OCI-LY7 (cell line): ENCODE measurements around the gene CASZ1. TPM values are rescaled to one million over a fixed set of nuclear protein-coding genes. Genes with fewer than 3 reads are reported as not detected.

Experiments used
- BruUV-seq: library from RNA; stranded (reverse); fragments of 400-500 nt; replicated peaks from 2 replicates; lab custom pipeline; 2021; lab: Mats Ljungman, UMichigan
- CTCF ChIA-PET: fragments of 300-600 bp; sonication (Branson Sonifier 250); formaldehyde crosslinking; loops from one replicate; lab custom pipeline; 2022; ENCODE audit warnings: antibody characterized with exemption; ENCODE audit not compliant: unreplicated experiment; lab: Charles Lee
- POLR2A ChIA-PET: fragments of 300-600 bp; sonication (Branson Sonifier 250); formaldehyde crosslinking; loops from one replicate; lab custom pipeline; 2022; ENCODE audit warnings: antibody characterized with exemption; lab: Charles Lee
- DNase-seq: peaks from one replicate; pipeline ENCODE4 v3.0.0-alpha.2; 2015; ENCODE audit warnings: low spot score
- H2AFZ ChIP-seq: fragments of 200-600 bp; sonication (generic), shearing (Covaris generic); 2 replicates; pipeline ENCODE4 v1.6.1; 2014; ENCODE audit warnings: mild to moderate bottlenecking, antibody characterized with exemption, low read length, moderate library complexity
- H3K27ac ChIP-seq: fragments of 200-600 bp; sonication (generic); 2 replicates; pipeline ENCODE4 v1.5.1; 2014; ENCODE audit warnings: mixed run types, low read depth, mild to moderate bottlenecking, moderate library complexity, low read length, inconsistent platforms; ENCODE audit not compliant: poor library complexity, severe bottlenecking
- H3K36me3 ChIP-seq: fragments of 200-600 bp; sonication (generic); 2 replicates; pipeline ENCODE4 v1.6.1; 2014; ENCODE audit warnings: mild to moderate bottlenecking, antibody characterized with exemption, low read length, moderate library complexity, mixed read lengths; ENCODE audit not compliant: insufficient read depth
- H3K4me1 ChIP-seq: fragments of 200-600 bp; sonication (generic); 2 replicates; pipeline ENCODE4 v1.5.1; 2014; ENCODE audit warnings: mild to moderate bottlenecking, low read length; ENCODE audit not compliant: insufficient read depth, poor library complexity, severe bottlenecking
- H3K4me2 ChIP-seq: fragments of 200-600 bp; sonication (generic); 2 replicates; pipeline ENCODE4 v1.6.1; 2014; ENCODE audit warnings: mild to moderate bottlenecking, low read length
- H3K4me3 ChIP-seq: fragments of 200-600 bp; sonication (generic); 2 replicates; pipeline ENCODE4 v1.5.1; 2014; ENCODE audit warnings: mild to moderate bottlenecking, low read depth, low read length; ENCODE audit not compliant: poor library complexity, severe bottlenecking
- H3K79me2 ChIP-seq: fragments of 200-600 bp; sonication (generic); 2 replicates; pipeline ENCODE4 v1.6.1; 2016; ENCODE audit warnings: low read depth, mild to moderate bottlenecking, low read length, moderate library complexity, mixed read lengths; ENCODE audit not compliant: insufficient read depth
- H3K9me2 ChIP-seq: fragments of 200-600 bp; sonication (generic); 2 replicates; pipeline ENCODE4 v1.6.1; 2016; ENCODE audit warnings: mild to moderate bottlenecking, low read length, mixed read lengths; ENCODE audit not compliant: insufficient read depth
- H3K9me3 ChIP-seq: fragments of 200-600 bp; sonication (generic); 2 replicates; pipeline ENCODE4 v1.6.1; 2014; ENCODE audit warnings: mild to moderate bottlenecking, mixed run types, low read length, mixed read lengths
- H4K20me1 ChIP-seq: fragments of 200-600 bp; sonication (generic); 2 replicates; pipeline ENCODE4 v1.6.1; 2014; ENCODE audit warnings: mild to moderate bottlenecking, antibody characterized with exemption, low read length, moderate library complexity, mixed read lengths; ENCODE audit not compliant: insufficient read depth
- EZH2phosphoT487 ChIP-seq: fragments of 200-600 bp; sonication (generic); IDR thresholded peaks from 2 replicates; pipeline ENCODE4 v1.6.1; 2018; ENCODE audit warnings: low read depth, borderline replicate concordance, mild to moderate bottlenecking, mixed run types, antibody characterized with exemption, low read length, moderate library complexity, mixed read lengths
- intact Hi-C: fragments of 100-400 bp; cut with micrococcal nuclease; formaldehyde crosslinking; loops from one replicate; pipeline ENCODE4 v1.10.0; 2022; ENCODE audit not compliant: unreplicated experiment
- total RNA-seq, 2 experiments: library from RNA; depleted of rRNA in 1 of 2; stranded (reverse); fragments of >200 nt in 1 of 2; shearing (Covaris generic) in 1 of 2; gene quantifications; 2 replicates each; pipeline ENCODE4 v1.2.3, GENCODE V29; 2014 to 2022
- TF ChIP-seq, protein P1 (sequence below): fragments of 200-600 bp; sonication (generic); conservative IDR thresholded peaks from 2 replicates; pipeline ENCODE4 v1.5.1; 2014; ENCODE audit warnings: mild to moderate bottlenecking, antibody characterized with exemption, low read length, moderate library complexity, mixed read lengths

CASZ1 gene
- total RNA-seq, 2 experiments from 2014 or later, result 3.3 to 3.9 TPM

DNA sequence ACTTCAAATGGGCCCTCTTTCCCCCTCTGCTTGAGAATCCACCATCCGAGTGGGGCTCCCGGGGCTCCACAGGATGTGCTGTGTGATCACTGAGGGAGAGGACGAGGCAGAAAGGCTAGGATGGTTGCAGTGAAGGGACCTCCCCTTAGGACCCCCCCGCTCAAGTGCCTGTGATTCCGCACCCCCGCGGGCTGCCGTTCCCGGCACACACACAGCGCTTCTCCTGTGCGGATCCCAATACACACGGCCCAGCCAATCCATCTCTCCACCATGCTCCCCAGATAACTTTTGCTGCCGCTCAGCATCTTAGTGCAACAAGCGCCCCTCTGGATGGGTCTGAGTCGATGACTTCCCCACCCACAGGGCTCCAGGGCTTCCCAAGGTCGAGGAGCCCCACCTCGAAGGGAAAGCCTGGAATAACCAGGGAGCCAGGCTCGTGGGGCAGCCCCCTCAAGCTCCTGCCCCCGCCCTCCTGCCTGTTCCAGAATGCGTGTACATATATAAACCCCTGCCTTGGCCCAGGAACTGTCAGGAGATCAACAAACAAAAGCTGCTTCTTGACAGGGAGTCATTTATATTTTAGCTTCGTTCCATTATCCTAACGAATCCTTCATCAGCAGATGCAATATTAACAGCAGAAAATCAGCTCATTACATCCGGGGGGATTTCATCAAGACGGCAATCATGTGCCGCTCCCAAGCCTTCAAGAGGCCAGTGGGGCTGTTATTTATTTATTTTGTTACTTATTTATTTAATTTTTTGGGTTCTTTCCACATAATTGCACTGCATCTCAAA is 83.7 kb downstream of the CASZ1 start:
- Histone ChIP-seq H3K9me2 (no peaks in the 10 kb centered on the region), H4K20me1 (no peaks in the 10 kb centered on the region), H3K9me3 (no peaks in the 10 kb centered on the region), H3K79me2 (no peaks in the 10 kb centered on the region), H2AFZ (no peak overlapping the region), H3K4me1 (no peaks in the 10 kb centered on the region), H3K27ac (no peak overlapping the region), H3K4me3 (no peak overlapping the region), H3K36me3 (no peaks in the 10 kb centered on the region), H3K4me2 (no peak overlapping the region)
- TF ChIP-seq, protein P1, sequence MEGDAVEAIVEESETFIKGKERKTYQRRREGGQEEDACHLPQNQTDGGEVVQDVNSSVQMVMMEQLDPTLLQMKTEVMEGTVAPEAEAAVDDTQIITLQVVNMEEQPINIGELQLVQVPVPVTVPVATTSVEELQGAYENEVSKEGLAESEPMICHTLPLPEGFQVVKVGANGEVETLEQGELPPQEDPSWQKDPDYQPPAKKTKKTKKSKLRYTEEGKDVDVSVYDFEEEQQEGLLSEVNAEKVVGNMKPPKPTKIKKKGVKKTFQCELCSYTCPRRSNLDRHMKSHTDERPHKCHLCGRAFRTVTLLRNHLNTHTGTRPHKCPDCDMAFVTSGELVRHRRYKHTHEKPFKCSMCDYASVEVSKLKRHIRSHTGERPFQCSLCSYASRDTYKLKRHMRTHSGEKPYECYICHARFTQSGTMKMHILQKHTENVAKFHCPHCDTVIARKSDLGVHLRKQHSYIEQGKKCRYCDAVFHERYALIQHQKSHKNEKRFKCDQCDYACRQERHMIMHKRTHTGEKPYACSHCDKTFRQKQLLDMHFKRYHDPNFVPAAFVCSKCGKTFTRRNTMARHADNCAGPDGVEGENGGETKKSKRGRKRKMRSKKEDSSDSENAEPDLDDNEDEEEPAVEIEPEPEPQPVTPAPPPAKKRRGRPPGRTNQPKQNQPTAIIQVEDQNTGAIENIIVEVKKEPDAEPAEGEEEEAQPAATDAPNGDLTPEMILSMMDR, result no peak
- DNase-seq, result no peak
- intact Hi-C loops, result no loop called here
- POLR2A ChIA-PET, result no interaction called here
- BruUV-seq, result no TSS peak
- CTCF ChIA-PET, result no interaction called here

DNA sequence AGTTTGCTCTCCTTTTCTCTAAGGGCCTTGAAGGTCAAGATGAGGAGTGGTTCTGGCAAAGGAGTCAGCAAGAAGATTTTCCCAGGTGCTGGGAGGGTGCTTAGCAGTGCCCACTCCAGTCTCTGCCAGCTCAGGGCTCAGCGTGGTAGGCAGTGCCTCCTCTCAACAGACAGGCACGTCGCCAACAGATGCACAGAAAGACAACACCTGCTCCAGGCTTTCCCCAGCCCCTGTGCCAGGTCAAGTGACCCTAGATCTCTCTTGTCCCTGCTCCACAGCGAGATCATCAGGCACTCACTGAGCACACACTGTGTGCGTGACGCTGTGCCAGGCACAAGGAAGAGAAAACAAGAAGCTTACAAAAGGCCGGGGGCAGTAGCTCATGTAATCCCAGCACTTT is 86.0 kb downstream of the CASZ1 start:
- Histone ChIP-seq H3K79me2 (no peaks in the 10 kb centered on the region), H3K4me2 (no peak overlapping the region), H3K36me3 (no peaks in the 10 kb centered on the region), H4K20me1 (no peaks in the 10 kb centered on the region), H3K9me2 (no peaks in the 10 kb centered on the region), H3K4me1 (no peaks in the 10 kb centered on the region), H3K9me3 (no peaks in the 10 kb centered on the region), H3K4me3 (no peak overlapping the region), H3K27ac (no peak overlapping the region), H2AFZ (no peak overlapping the region)
- CTCF ChIA-PET, result no interaction called here
- no peak for TF ChIP-seq EZH2phosphoT487
- TF ChIP-seq, protein P1, result no peak
- POLR2A ChIA-PET, result no interaction called here
- BruUV-seq, result no TSS peak
- intact Hi-C loops, result no loop called here
- no peak for DNase-seq

DNA sequence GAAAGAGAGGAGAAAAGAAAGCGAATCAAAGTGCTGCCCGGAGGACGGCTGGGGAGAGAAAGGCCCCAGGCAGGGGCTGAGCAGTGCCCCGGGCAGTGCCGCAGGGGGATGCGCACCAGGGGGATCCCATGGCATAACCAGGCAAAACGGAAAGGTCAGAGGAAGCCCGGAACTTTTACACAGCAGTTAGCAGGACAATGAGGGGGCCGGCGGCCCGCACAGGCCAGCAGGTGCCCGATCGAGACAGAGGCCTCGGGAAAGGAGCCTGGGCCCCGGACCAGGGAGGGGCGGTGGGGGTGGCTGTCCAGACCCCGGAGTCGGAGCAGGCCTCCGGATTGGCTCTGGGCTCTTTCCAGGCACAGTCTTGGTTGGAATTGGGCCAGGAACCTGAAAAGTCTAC is 86.8 kb downstream of the CASZ1 start:
- no peaks in the 10 kb centered on the region for H3K9me2 ChIP-seq
- no peaks in the 10 kb centered on the region for H3K4me1 ChIP-seq
- no peaks in the 10 kb centered on the region for H3K9me3 ChIP-seq
- ChIA-PET CTCF (no interaction called here), POLR2A (no interaction called here)
- TF ChIP-seq, protein P1, result no peak
- TF ChIP-seq EZH2phosphoT487, result no peak
- no peaks in the 10 kb centered on the region for H3K36me3 ChIP-seq
- no peak overlapping the region for H2AFZ ChIP-seq
- intact Hi-C loops, result no loop called here
- H3K27ac ChIP-seq, result no peak overlapping the region
- no peaks in the 10 kb centered on the region for H3K79me2 ChIP-seq
- H4K20me1 ChIP-seq, result no peaks in the 10 kb centered on the region
- H3K4me2 ChIP-seq, result no peak overlapping the region
- no peak overlapping the region for H3K4me3 ChIP-seq
- DNase-seq, result no peak
- BruUV-seq, result no TSS peak
